Loucy (cell line): Measurements from ENCODE around the gene PRKCE.

Experiments used
- EZH2phosphoT487 ChIP-seq: fragments of 200-600 bp; IDR thresholded peaks from 2 replicates; pipeline ENCODE4 v1.6.1; 2018; ENCODE audit warnings: antibody characterized with exemption, mild to moderate bottlenecking, moderate library complexity, borderline replicate concordance
- TF ChIP-seq, protein P1 (sequence below): fragments of 200-600 bp; sonication (generic); conservative IDR thresholded peaks from 2 replicates; pipeline ENCODE4 v1.5.1; 2014; ENCODE audit warnings: mild to moderate bottlenecking, antibody characterized with exemption, low read length

DNA sequence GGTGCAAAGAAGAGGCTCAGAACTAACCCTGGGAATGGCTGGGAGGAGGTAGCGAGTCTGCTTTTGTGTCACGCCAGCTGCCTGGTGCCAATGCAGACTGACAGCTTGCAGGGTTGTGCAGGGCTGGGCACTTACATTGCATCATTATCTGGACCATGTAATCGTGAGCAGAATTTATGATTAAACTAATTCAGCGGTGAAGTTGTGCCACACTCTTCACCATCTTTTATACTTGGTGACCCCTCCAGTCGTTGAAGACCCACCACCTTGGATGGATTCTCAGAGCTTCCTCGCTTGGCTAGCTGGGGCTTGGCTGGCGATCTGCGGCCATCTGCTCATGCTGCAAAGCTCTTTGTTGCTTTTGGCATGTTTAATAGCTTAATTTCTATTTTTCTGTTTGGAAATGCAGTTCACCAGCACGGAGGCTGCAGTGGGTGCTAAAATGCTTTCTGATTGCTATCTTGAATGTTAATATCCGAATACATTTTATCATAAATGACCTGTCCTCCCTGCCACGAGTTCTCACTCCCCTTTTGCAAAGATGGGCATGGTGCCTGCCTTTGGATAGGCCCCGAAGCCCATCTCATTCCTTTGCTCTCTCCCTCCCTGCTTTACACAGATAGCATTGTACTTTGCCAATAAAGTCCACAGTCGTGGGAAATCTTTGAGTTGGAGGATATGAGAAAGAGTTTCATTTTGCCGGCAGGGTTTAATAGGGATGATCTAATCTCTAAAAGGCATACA is 188.2 kb downstream of the PRKCE start:
- TF ChIP-seq, protein P1, sequence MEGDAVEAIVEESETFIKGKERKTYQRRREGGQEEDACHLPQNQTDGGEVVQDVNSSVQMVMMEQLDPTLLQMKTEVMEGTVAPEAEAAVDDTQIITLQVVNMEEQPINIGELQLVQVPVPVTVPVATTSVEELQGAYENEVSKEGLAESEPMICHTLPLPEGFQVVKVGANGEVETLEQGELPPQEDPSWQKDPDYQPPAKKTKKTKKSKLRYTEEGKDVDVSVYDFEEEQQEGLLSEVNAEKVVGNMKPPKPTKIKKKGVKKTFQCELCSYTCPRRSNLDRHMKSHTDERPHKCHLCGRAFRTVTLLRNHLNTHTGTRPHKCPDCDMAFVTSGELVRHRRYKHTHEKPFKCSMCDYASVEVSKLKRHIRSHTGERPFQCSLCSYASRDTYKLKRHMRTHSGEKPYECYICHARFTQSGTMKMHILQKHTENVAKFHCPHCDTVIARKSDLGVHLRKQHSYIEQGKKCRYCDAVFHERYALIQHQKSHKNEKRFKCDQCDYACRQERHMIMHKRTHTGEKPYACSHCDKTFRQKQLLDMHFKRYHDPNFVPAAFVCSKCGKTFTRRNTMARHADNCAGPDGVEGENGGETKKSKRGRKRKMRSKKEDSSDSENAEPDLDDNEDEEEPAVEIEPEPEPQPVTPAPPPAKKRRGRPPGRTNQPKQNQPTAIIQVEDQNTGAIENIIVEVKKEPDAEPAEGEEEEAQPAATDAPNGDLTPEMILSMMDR = no peak
- no peak for TF ChIP-seq EZH2phosphoT487
